ENCODE data around the gene VEZF1.

Gene VEZF1

DNA sequence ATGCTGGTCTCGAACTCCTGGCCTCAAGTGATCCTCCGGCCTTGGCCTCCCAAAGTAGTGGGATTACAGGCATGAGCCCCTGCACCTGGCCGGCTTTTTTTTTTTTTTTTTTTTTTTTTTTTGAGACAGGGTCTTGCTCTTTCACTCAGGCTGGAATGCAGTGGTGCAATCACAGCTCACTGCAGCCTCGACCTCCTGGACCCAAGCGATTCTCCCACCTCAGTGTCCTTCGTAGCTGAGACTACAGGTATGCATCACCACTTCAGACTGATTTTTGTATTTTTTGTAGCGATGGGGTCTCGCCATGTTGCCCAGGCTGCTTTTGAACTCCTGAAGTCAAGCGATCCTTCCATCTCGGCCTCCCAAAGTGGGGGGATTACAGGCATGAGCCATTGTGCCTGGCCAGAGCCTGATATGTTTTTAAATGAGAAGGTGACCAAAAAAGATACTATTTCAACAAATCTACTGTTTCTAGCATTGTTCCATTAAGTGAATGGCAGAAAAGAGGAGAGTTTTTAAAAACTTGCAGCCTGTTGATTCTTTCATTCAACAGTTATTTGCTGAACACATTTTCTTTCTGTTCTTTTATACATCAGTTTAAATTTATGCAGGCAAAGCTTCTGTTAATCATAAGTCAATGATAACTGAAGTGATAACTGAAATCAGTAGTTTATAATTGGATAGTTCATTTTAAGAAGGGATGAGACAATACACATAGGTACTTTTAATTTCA, 22.2 kb upstream of the VEZF1 start:
- H3K4me3 ChIP-seq (ENCODE audit: low read depth, low read length) = no peak overlapping the region
- no peak for DNase-seq (ENCODE audit: low read depth)
- TF ChIP-seq, protein P1, sequence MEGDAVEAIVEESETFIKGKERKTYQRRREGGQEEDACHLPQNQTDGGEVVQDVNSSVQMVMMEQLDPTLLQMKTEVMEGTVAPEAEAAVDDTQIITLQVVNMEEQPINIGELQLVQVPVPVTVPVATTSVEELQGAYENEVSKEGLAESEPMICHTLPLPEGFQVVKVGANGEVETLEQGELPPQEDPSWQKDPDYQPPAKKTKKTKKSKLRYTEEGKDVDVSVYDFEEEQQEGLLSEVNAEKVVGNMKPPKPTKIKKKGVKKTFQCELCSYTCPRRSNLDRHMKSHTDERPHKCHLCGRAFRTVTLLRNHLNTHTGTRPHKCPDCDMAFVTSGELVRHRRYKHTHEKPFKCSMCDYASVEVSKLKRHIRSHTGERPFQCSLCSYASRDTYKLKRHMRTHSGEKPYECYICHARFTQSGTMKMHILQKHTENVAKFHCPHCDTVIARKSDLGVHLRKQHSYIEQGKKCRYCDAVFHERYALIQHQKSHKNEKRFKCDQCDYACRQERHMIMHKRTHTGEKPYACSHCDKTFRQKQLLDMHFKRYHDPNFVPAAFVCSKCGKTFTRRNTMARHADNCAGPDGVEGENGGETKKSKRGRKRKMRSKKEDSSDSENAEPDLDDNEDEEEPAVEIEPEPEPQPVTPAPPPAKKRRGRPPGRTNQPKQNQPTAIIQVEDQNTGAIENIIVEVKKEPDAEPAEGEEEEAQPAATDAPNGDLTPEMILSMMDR (conservative IDR thresholded peaks at IDR 0.05; ENCODE audit: low read depth, low read length) = no peak

DNA sequence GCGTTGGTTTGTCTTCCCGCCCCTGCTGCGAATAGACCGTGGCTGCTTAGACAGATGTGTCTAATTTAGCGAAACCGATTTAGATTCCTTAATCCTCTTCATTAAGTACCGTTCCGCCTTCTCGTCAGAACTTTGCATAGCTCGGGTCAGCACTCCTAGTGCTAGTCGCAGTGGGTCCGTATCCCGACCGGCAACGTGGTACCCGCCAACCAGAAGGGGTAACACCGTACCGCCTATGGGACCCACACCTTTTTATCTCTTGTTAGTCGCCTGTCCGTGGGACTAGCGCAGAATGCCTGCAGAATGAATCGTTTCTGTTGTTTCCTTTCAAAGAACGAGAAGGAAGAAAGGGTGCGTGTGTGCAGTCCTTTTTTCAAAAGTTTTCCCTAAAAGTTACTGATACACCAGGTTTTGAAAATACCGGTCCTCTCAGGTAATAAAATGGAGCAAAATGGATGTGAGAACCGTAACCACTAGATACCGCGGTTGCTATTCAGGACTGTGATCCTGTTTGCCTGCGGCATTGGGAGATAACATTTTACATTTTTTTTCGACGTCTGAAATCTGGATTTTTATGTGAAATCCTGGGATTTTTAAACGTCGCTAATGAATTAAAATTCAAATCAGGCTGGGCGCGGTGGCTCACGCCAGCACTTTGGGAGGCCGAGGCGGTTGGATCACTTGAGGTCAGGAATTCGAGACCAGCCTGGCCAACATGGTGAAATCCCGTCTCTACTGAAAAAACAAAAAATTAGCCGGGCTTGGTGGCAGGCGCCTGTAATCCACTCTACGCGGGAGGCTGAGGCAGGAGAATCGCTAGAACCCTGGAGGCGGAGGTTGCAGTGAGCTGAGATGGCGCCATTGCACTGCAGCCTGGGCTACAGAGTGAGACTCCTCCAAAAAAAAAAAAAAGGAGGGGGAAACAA, 20.0 kb upstream of the VEZF1 start:
- TF ChIP-seq, protein P1 (conservative IDR thresholded peaks at IDR 0.05; ENCODE audit: low read depth, low read length) = no peak
- DNase-seq (ENCODE audit: low read depth) = no peak
- H3K4me3 ChIP-seq (ENCODE audit: low read depth, low read length) = peak overlapping the region; percentile 66

DNA sequence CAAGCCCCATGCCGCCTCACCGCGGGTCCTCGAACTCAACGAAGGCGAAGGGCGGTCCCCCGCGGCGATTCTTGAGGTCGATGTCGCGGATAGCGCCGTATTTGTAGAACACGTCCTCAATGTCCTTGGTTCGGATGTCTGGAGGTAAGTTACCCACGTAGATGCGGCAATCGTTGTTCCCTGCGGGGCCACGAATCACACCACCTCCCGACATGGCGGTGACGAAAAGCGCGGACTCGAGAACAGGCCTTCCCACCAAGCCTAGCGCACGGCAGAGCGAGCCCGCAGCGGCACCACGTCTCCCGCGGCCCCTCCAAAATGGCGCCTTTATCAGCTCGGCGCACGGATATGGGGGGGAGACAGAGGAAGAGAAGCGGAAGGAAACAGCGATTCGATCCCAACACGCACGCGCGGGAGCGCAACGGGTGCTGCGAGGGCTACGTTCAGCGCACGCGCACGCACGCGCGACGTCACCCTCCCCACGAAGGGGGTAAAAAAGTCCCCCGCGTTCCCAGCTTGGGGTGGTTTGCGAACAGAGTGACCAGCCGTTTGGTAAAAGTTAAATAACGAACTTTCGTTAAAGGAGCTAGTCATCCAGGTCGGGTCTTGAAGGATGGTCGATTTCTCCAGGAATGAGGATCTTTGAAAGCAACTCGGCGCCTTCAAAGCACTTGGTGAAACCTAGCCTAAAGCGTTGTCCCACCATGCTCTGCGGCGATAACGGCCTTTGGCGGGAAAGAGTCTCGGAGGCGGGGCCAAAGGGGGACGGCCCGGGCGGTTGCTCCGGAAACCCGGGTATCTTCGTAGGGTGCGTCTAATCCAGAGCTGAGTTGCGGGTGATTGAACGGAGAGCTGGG, 19.1 kb upstream of the VEZF1 start, which contains the start of gene SRSF1:
Gene SRSF1 (minus strand): TSS at position 323 of the 857 bp plus-strand sequence. CDS start 109 bp downstream, at position 214.
- TF ChIP-seq, protein P1 (conservative IDR thresholded peaks at IDR 0.05; ENCODE audit: low read depth, low read length) = no peak
- DNase-seq (ENCODE audit: low read depth) = peak; percentile 98
- H3K4me3 ChIP-seq (ENCODE audit: low read depth, low read length) = peak within 1 kb of the TSS; percentile 66

DNA sequence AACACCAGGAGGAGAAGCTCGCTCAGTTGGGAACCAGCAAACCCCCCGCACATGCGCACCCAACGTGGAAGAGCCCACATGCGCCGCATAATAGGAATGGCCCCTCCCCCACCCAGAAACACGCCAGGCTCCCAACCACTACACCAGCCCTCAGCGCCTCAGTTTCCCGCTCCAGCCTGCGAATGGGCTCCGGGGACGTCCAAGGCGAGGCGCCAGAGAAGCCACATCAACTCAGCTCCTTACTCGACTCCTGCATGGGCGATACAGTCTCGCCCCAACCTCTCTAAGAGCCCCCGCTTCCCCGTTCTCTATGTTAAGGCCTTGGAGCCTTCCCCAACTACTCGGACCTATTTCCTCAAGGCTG, 18.5 kb upstream of the VEZF1 start:
- DNase-seq (ENCODE audit: low read depth) = peak; percentile 86
- H3K4me3 ChIP-seq (ENCODE audit: low read depth, low read length) = peak overlapping the region; percentile 66
- TF ChIP-seq, protein P1 (conservative IDR thresholded peaks at IDR 0.05; ENCODE audit: low read depth, low read length) = no peak

DNA sequence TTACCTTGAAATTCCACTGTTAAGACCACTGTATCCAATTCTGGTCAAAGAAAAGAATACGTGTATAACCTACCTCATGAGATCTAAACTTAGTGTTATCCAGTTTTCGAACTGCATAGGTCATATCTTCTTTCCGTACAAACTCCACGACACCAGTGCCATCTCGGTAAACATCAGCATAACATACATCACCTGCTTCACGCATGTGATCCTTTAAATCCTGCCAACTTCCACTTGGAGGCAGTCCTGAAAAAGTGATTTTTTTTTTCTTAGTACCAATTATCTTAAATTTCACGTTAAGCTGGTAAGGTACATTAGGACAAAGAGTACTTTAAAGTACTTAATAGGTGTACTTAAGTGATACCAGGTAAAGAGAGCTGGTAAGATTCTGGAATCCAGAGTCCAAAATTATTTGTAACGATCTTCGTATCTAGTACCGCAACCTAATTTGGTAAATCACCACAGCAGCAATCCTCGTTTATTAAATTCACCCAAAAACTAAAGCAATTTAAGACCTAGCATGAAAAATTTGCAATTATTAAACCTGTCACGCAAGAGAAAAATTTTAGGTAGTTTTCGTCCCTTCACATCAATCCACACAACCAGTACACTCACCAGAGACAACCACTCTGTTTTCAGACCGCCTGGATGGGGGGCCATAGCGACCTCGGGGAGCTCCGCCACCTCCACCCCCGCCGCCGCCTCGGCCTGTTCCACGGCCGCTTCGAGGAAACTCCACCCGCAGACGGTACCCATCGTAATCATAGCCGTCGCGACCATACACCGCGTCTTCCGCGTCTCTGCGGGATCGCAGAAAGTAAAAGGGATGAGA, 17.9 kb upstream of the VEZF1 start:
- peak overlapping the region; percentile 66 for H3K4me3 ChIP-seq (ENCODE audit: low read depth, low read length)
- TF ChIP-seq, protein P1 (conservative IDR thresholded peaks at IDR 0.05; ENCODE audit: low read depth, low read length) = no peak
- DNase-seq (ENCODE audit: low read depth) = peak; percentile 23
